H9 (cell line): ENCODE measurements around the gene CRNKL1. TPM values are rescaled to one million over a fixed set of nuclear protein-coding genes. Genes with fewer than 3 reads are reported as not detected.

Experiments
- DNase-seq: peaks from one replicate; pipeline ENCODE4 v3.0.0-alpha.2; 2017
- H2AFZ ChIP-seq: one replicate; pipeline ENCODE4 v1.6.1; 2013; ENCODE audit warnings: mild to moderate bottlenecking, low read length, control low read depth, moderate library complexity
- H2AK5ac ChIP-seq: 2 replicates; pipeline ENCODE4 v1.6.1; 2013; ENCODE audit warnings: low read length, control low read depth, mixed read lengths; ENCODE audit not compliant: insufficient read length
- H2BK120ac ChIP-seq: one replicate; pipeline ENCODE4 v1.6.1; 2013; ENCODE audit warnings: low read depth, mild to moderate bottlenecking, low read length, control low read depth, inconsistent platforms; ENCODE audit not compliant: poor library complexity, severe bottlenecking
- H2BK12ac ChIP-seq: 2 replicates; pipeline ENCODE4 v1.6.1; 2013; ENCODE audit warnings: low read length, control low read depth, mixed read lengths, low read depth; ENCODE audit not compliant: insufficient read length
- H2BK15ac ChIP-seq: 2 replicates; pipeline ENCODE4 v1.6.1; 2013; ENCODE audit warnings: low read depth, low read length, control low read depth
- H2BK20ac ChIP-seq: one replicate; pipeline ENCODE4 v1.6.1; 2013; ENCODE audit warnings: low read depth, mild to moderate bottlenecking, low read length, control low read depth, inconsistent platforms; ENCODE audit not compliant: poor library complexity, severe bottlenecking
- H2BK5ac ChIP-seq: 2 replicates; pipeline ENCODE4 v1.6.1; 2013; ENCODE audit warnings: low read length, control low read depth, mixed read lengths; ENCODE audit not compliant: insufficient read length
- H3K14ac ChIP-seq: 2 replicates; pipeline ENCODE4 v1.6.1; 2013; ENCODE audit warnings: low read length, control low read depth; ENCODE audit not compliant: insufficient read depth
- H3K18ac ChIP-seq: 2 replicates; pipeline ENCODE4 v1.6.1; 2013; ENCODE audit warnings: low read depth, mild to moderate bottlenecking, mixed read lengths, low read length, control low read depth; ENCODE audit not compliant: insufficient read length
- H3K23ac ChIP-seq: 2 replicates; pipeline ENCODE4 v1.6.1; 2013; ENCODE audit warnings: low read length, control low read depth, mixed read lengths, low read depth; ENCODE audit not compliant: insufficient read length
- H3K23me2 ChIP-seq: 2 replicates; pipeline ENCODE4 v1.6.1; 2013; ENCODE audit warnings: low read depth, mild to moderate bottlenecking, mixed read lengths, low read length, control low read depth; ENCODE audit not compliant: insufficient read length, poor library complexity, severe bottlenecking
- H3K27ac ChIP-seq: 2 replicates; pipeline ENCODE4 v1.5.1; 2013; ENCODE audit warnings: low read length, control low read depth, mixed read lengths, low read depth; ENCODE audit not compliant: insufficient read length
- H3K27me3 ChIP-seq: 2 replicates; pipeline ENCODE4 v1.6.1; 2013; ENCODE audit warnings: low read length, control low read depth, inconsistent platforms; ENCODE audit not compliant: insufficient read depth
- H3K4ac ChIP-seq: 2 replicates; pipeline ENCODE4 v1.6.1; 2013; ENCODE audit warnings: low read depth, mild to moderate bottlenecking, control low read depth, inconsistent platforms, low read length, moderate library complexity
- H3K4me1 ChIP-seq: 2 replicates; pipeline ENCODE4 v1.6.1; 2013; ENCODE audit warnings: low read length, control low read depth, inconsistent platforms; ENCODE audit not compliant: insufficient read depth
- H3K4me2 ChIP-seq: 2 replicates; pipeline ENCODE4 v1.6.1; 2013; ENCODE audit warnings: low read length, control low read depth, mixed read lengths; ENCODE audit not compliant: insufficient read length, insufficient read depth
- H3K56ac ChIP-seq: 2 replicates; pipeline ENCODE4 v1.6.1; 2013; ENCODE audit warnings: low read depth, mild to moderate bottlenecking, mixed read lengths, low read length, control low read depth; ENCODE audit not compliant: insufficient read length
- H3K79me1 ChIP-seq: 2 replicates; pipeline ENCODE4 v1.6.1; 2013; ENCODE audit warnings: low read depth, mild to moderate bottlenecking, moderate library complexity, low read length, control low read depth, inconsistent platforms; ENCODE audit not compliant: insufficient read depth, poor library complexity, severe bottlenecking
- H3K79me2 ChIP-seq: 2 replicates; pipeline ENCODE4 v1.6.1; 2013; ENCODE audit warnings: low read length, control low read depth, inconsistent platforms; ENCODE audit not compliant: insufficient read depth
- H3K9ac ChIP-seq: 2 replicates; pipeline ENCODE4 v1.6.1; 2013; ENCODE audit warnings: low read length, control low read depth, mixed read lengths; ENCODE audit not compliant: insufficient read length; ENCODE audit errors: extremely low read depth
- H3K9me3 ChIP-seq: one replicate; pipeline ENCODE4 v1.6.1; 2013; ENCODE audit warnings: low read depth, low read length, inconsistent platforms; ENCODE audit not compliant: control insufficient read depth
- H3T11ph ChIP-seq: one replicate; pipeline ENCODE4 v1.6.1; 2013; ENCODE audit warnings: mild to moderate bottlenecking, low read length, control low read depth, inconsistent platforms
- H4K20me1 ChIP-seq: one replicate; pipeline ENCODE4 v1.6.1; 2013; ENCODE audit not compliant: control insufficient read depth, insufficient read length, insufficient read depth
- H4K5ac ChIP-seq: 2 replicates; pipeline ENCODE4 v1.6.1; 2013; ENCODE audit warnings: low read depth, mild to moderate bottlenecking, mixed read lengths, low read length, control low read depth; ENCODE audit not compliant: insufficient read length
- H4K8ac ChIP-seq: replicated peaks from 2 replicates; pipeline ENCODE4 v1.6.1; 2013; ENCODE audit warnings: low read length, control low read depth, mixed read lengths, low read depth; ENCODE audit not compliant: insufficient read length
- H4K91ac ChIP-seq: 2 replicates; pipeline ENCODE4 v1.6.1; 2013; ENCODE audit warnings: low read depth, mild to moderate bottlenecking, moderate library complexity, mixed read lengths, low read length, control low read depth; ENCODE audit not compliant: insufficient read length
- H3K27ac Mint-ChIP-seq, 3 experiments: 2 replicates in 2 of 3; 3 replicates in 1 of 3; pipeline ENCODE4 v1.8.0; 2020 to 2021; ENCODE audit warnings: mixed read lengths in 3 of 3, mild to moderate bottlenecking in 1 of 3, moderate library complexity in 1 of 3
- H3K27me3 Mint-ChIP-seq: 2 replicates; pipeline ENCODE4 v1.8.0; 2021; ENCODE audit warnings: low read depth, mild to moderate bottlenecking, moderate library complexity, mixed read lengths
- H3K36me3 Mint-ChIP-seq, 3 experiments: 2 replicates in 2 of 3; 3 replicates in 1 of 3; pipeline ENCODE4 v1.8.0; 2020 to 2021; ENCODE audit warnings: low read depth in 3 of 3, mixed read lengths in 3 of 3; ENCODE audit not compliant: insufficient read depth in 1 of 3
- H3K4me1 Mint-ChIP-seq, 2 experiments: 2 replicates each; pipeline ENCODE4 v1.8.0; 2020; ENCODE audit warnings: mixed read lengths in 2 of 2
- H3K4me3 Mint-ChIP-seq, 2 experiments: 2 replicates in 1 of 2; 3 replicates in 1 of 2; pipeline ENCODE4 v1.8.0; 2020 to 2021; ENCODE audit warnings: mild to moderate bottlenecking in 2 of 2, mixed read lengths in 2 of 2, moderate library complexity in 1 of 2
- H3K9me3 Mint-ChIP-seq, 2 experiments: 2 replicates in 1 of 2; 3 replicates in 1 of 2; pipeline ENCODE4 v1.8.0; 2020; ENCODE audit warnings: mild to moderate bottlenecking in 2 of 2, mixed read lengths in 2 of 2, moderate library complexity in 1 of 2
- WGBS: extraction: QIAGEN DNeasy Blood & Tissue Kit; methylation state at CpG from one replicate; pipeline ENCODE4 v1.1.7; 2013; ENCODE audit warnings: missing lambda C conversion rate, low lambda C conversion rate, mixed read lengths; ENCODE audit not compliant: insufficient read length; ENCODE audit errors: extremely low coverage; 5-methylcytosine and 5-hydroxymethylcytosine counted together
- total RNA-seq: library from RNA; stranded (reverse); gene quantifications from 2 replicates; pipeline ENCODE4 v1.2.1, GENCODE V29; 2021
- TF ChIP-seq, protein P1 (sequence below): fragments of 200-600 bp; sonication (generic); conservative IDR thresholded peaks from 3 replicates; pipeline ENCODE4 v1.8.0; 2021; ENCODE audit warnings: antibody characterized with exemption, mild to moderate bottlenecking

Gene CRNKL1
- total RNA-seq, 1 experiment from 2014 or later = 30.2 TPM

DNA sequence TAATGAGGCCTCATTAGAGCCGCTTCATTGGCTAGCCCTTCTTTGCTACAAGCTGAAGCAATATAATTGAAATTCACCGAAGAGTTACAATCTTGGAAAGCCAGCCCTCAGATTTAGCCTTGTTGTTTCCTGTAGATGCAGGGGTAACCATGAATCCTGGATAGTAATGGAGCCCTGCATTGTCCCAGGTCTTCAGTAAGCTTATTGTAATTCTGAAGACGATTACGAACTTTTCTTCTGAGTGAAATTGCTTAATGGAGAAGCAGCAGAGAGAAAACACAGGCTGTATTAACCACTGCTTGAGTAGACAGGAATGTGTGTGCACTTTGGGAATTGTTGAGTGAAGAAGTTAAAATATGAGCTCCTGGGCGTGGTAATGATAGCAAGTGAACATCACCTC is 61.4 kb downstream of the CRNKL1 start:
- Histone ChIP-seq H2BK120ac (no peak overlapping the region), H3K18ac (no peak overlapping the region), H4K20me1 (no peaks in the 10 kb centered on the region), H4K5ac (no peak overlapping the region), H3K27me3 (no peaks in the 10 kb centered on the region), H3K4ac (no peak overlapping the region), H3T11ph (no peak overlapping the region), H2BK15ac (no peak overlapping the region), H2BK20ac (no peak overlapping the region), H3K4me1 (peaks cover 4% of the 10 kb centered on the region; the same call in 1 of the 2 replicates), H3K27ac (no peak overlapping the region), H2BK5ac (no peak overlapping the region), H3K23ac (no peak overlapping the region), H3K9me3 (no peaks in the 10 kb centered on the region), H4K91ac (no peak overlapping the region), H3K79me2 (no peaks in the 10 kb centered on the region), H3K14ac (no peak overlapping the region), H2AK5ac (no peak overlapping the region), H2AFZ (no peak overlapping the region), H4K8ac (no peak overlapping the region), H3K4me2 (no peak overlapping the region), H2BK12ac (no peak overlapping the region), H3K9ac (no peak overlapping the region), H3K79me1 (no peaks in the 10 kb centered on the region), H3K56ac (no peak overlapping the region), H3K23me2 (no peaks in the 10 kb centered on the region)
- Mint-ChIP-seq H3K9me3 (no peaks in the 10 kb centered on the region), H3K4me3 (no peak overlapping the region), H3K27ac (no peak overlapping the region), H3K27me3 (no peaks in the 10 kb centered on the region; the same call in 1 of the 2 replicates), H3K36me3 (no peaks in the 10 kb centered on the region), H3K4me1 (peaks cover 14 to 18% of the 10 kb centered on the region in 2 experiments)
- TF ChIP-seq, protein P1, sequence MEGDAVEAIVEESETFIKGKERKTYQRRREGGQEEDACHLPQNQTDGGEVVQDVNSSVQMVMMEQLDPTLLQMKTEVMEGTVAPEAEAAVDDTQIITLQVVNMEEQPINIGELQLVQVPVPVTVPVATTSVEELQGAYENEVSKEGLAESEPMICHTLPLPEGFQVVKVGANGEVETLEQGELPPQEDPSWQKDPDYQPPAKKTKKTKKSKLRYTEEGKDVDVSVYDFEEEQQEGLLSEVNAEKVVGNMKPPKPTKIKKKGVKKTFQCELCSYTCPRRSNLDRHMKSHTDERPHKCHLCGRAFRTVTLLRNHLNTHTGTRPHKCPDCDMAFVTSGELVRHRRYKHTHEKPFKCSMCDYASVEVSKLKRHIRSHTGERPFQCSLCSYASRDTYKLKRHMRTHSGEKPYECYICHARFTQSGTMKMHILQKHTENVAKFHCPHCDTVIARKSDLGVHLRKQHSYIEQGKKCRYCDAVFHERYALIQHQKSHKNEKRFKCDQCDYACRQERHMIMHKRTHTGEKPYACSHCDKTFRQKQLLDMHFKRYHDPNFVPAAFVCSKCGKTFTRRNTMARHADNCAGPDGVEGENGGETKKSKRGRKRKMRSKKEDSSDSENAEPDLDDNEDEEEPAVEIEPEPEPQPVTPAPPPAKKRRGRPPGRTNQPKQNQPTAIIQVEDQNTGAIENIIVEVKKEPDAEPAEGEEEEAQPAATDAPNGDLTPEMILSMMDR = no peak
- no CpG with 5 or more reads among the region's 5 CpGs for WGBS
- DNase-seq = no peak
